GM18526 (cell line): ENCODE measurements around the gene TREX2.

Source experiments
- POLR2A ChIP-seq: IDR thresholded peaks from 3 replicates; pipeline ENCODE4 v1.6.1; 2011; ENCODE audit not compliant: insufficient read length; ENCODE audit errors: extremely low read depth

The TREX2 gene, protein sequence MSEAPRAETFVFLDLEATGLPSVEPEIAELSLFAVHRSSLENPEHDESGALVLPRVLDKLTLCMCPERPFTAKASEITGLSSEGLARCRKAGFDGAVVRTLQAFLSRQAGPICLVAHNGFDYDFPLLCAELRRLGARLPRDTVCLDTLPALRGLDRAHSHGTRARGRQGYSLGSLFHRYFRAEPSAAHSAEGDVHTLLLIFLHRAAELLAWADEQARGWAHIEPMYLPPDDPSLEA

DNA sequence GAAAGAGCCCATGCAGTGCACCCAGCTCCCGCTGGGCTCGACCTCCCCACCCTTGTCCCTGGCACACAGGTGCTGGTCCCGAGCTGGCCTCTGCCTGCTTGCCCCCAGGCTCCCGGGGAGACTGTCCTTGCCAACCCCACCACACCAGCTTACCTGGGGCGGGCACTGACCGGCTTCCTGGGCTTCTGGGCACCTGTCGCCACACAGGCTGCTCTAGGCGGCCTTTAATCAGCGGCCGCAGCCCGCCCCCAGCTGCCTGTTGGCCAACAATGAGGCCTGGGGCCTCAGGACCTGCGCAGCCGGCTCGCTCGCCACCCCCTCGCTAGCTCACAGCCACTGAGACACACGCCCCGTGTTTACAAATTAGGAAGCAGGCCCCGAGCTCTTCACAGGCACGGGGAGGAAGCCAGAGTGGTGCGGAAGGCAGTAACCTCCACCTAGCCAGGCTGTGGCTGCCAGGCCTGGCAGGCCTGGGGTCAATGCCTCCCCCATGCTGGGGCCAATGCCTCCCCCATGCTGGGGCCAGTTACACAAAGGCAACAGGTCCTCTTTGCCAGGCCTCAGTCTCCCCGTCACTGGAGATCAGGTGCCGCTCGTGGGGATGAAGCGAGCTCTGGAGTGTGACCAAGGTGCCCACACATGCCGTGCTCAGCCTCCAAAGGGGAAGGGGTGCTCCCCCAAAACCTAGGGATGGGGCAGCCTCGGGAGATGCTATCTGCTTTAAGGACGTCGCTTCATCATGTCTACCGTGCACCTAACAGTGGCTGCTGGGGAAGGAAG is at the start of gene TREX2:
Gene TREX2, minus strand, starts transcription at position 201 of the 780 bp plus-strand sequence. CDS start 626 bp downstream, outside the sequence.
- no peak for TF ChIP-seq POLR2A

DNA sequence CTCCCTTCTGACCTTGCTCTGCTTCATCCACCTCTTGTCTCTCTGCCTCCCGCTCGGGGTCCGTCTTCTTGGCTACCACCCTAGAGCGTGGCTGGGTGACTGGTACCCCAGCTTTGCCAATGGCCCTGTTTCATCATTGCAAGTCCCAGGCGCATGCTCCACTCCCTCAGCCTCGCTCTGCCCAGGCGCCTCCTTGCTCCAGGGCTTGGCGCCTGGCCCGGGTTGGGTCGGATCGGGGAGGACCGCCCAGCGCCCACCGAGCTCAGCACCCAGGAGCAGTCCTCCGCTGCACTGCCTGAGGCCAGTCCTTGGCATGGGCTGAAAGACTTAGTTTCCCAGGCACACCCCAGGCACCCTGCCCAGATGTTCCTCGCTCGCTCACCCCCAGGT is 49.5 kb upstream of the TREX2 start:
- TF ChIP-seq POLR2A: no peak

DNA sequence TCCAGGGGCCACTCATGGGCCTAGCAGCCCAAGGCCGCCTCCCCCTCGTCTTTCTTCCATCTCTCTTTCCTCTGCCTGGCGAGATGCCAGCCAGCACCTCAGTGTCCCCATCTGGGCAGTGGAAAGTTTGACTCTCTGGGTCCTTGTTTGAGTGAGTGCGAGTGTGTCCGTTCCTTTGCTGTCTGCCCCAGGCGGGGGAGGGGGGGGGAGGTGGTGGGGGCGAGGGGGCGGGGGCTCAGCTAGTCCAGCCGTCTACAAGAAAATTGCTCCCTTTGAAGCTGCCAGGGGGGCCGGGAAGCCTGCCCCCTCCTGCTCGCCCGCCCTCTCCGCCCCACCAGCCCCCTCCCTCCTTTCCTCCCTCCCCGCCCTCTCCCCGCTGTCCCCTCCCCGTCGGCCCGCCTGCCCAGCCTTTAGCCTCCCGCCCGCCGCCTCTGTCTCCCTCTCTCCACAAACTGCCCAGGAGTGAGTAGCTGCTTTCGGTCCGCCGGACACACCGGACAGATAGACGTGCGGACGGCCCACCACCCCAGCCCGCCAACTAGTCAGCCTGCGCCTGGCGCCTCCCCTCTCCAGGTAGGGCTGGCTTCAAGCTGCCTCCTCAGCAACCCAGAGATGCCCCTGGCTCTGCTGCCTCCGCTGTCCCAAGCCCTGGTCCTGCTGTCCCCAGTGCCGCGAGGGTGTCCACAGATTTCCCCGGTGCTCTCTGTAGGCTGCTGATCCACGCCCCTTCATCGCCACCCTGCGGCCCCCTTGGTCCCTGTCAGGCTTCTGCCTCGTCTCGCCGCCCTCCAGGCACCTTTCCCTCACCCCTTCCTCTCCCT is 48.9 kb upstream of the TREX2 start, which contains the start of gene BGN:
Gene BGN, plus strand, starts transcription at position 440 of the 821 bp plus-strand sequence. CDS start 9,652 bp downstream, outside the sequence.
- no peak for TF ChIP-seq POLR2A

DNA sequence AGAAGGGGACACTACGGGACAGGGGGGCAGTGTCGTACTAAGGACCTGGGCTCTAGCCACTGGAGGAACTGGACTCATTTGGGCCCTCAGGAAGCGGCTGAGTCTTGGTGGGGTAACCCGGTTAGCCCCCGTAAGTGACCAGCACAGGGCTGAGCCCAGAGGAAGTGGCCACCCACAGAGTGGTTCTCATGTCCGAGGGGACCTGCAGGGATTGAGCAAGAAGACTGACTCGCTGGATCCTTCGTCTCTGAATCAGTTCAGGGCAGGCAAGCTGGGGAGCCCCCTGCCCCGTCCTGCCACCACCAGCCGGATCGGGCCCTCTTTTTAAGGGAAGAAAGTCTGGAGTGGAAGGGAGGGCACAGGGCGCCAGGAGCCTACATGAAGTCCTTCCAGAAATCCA is 48.2 kb upstream of the TREX2 start:
- no peak for TF ChIP-seq POLR2A

DNA sequence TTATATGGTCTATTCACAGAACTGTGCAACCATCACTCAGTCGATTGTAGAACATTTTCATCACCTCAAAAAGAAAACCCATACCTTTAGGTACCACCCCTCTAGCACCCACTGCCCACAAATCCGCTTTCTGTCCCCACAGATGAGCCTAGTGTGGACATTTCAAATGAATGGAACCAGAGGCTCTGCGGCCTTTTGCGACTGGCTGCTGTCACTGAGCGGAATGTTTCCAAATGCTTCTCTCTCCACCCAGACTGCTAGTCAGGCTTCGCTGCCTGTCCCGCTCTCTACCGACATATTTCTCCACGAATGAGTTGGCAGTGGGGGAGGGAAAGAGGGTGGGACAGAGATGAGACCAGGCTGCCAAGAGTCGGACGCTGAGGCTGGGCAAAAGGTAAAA is 47.2 kb upstream of the TREX2 start:
- TF ChIP-seq POLR2A: no peak

DNA sequence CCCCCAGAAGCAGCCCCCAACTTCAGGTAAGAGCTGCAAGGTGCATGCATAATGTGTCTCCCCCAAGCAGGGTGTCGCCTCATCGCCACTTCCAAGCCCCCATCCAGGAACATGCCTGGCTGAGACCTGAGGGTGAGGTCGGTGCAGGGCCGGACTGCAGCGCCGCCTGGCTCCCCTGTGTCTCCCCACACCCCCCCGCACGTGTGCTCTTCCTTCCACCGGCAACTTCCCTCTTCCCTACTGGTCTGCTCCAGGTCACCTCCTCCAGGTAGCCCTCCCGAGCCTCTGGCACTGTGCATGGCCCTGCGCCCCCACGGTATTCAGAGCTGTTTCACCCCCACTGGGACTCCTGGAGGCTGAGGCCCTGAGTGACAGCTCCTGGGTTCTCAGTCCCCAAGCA is 46.7 kb upstream of the TREX2 start:
- no peak for TF ChIP-seq POLR2A

- TF ChIP-seq POLR2A: no peak
Observed at GRCh38 chrX:153491918-153492317, 46.1 kb upstream of the TREX2 start.

DNA sequence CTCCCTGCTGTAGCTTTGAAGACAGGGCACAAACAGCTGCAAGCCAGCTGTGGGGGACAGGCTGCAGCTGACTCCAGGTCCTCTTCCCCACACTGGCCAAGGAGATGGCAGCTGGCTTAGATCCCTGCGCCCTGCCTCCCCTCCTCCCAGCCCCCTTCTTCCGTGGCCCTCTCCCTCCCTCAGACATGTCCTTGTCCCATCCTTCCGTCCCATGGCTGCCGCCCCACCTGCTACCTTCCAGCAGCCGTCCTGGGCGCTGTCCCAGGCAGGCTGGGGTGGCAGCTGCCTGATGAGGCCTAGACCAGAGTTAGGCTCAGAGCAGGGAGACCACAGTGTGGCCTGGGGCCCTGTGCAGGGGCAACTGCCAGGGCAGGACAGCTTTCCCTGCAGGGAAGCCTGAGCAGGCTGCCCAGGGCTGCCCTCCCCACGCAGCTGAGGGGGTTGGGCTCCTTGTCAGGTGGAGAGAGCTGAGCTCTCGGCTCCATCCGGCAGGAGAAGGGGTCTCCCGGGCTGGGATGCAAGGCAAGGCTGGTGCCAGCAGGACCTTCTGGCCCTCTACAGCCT is 45.6 kb upstream of the TREX2 start:
- no peak for TF ChIP-seq POLR2A

DNA sequence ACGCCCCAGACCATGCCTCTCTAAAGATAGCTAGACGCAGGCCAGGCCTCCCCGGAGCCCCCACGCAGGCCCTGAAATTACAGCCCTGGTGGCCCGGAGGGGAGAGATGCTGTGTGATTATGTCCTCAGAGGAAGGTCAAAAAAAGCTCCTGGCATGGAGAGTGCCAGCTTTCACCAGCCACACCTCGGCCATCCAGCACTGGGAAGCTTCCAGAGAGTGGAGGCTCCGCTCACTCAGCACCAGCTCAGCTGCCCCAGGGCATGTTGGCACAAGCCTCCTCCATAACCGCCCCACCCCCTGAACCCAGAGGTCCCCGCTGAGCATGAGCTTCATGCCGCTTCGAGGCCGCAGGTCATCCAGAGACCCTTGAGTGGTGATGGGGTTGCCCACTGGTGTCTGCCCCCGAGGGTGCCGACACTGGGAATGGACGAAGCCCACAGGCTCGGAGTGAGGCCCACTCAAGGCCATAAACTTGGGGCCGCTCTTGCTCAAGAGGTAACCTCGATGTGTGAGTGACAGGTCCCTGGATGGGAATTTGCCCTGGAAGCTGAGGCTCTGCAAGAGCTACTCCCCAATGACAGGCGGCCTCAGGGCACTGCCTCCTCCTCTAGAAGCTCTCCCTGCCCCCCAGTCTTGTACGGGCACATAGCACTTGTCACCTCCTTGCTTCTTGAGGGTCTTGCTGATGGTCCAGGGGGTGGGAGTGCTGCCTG is 44.5 kb upstream of the TREX2 start:
- no peak for TF ChIP-seq POLR2A

DNA sequence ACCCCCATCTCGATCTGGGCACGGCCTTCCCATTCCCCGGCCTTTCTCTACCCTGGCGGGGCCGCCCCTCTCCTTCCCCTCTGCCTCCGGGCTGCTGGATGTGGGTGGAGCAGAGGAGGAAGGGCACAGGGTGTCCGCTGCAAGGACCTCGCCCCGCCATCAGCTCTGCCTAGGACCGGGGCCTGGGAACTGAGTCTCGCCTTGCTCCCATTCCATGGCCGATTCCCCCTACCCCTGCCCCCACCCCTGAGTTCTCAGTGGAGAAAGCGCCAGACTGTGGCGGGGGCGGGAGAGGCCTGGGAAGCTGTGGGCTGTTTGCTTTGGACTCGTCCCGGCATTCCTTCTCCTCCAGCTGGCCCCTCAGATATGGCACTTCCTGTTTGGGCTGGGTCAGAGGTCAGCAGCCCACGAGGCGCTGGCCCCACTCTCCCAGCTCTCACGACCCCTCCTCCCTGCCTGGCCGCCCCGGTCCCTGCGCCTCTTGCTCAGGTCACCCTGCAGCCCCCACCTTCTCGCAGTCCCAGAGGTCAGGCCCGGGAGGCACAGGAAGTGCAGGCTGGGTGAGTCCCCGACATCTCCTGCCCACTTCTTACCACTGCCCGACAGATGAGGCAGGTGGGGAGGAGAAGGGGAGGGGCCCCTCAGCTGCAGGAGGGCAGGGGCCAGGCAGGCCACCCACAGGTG is 42.5 kb upstream of the TREX2 start:
- no peak for TF ChIP-seq POLR2A

- TF ChIP-seq POLR2A: no peak
Observed at GRCh38 chrX:153487590-153488071, 41.8 kb upstream of the TREX2 start.

DNA sequence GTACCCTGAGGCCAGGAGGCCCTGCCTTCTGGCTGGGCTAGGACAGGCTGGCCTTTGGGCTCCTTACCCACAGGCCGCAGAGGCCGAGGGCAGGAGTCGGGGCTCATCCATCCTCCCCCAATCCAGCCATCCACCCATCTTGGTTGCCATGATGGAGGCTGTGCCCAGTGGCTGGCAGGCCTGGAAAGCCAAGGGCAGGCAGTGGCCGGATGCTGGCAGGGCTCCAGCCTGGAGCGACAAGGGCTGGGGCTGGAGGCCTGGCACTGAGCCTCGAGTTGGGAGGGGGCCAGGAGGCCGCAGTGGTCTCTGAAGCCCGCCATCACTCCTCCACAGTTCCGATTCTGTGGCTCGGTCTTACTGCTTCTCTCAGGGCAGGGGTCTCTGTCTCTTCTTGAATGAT is 40.3 kb upstream of the TREX2 start:
- no peak for TF ChIP-seq POLR2A

DNA sequence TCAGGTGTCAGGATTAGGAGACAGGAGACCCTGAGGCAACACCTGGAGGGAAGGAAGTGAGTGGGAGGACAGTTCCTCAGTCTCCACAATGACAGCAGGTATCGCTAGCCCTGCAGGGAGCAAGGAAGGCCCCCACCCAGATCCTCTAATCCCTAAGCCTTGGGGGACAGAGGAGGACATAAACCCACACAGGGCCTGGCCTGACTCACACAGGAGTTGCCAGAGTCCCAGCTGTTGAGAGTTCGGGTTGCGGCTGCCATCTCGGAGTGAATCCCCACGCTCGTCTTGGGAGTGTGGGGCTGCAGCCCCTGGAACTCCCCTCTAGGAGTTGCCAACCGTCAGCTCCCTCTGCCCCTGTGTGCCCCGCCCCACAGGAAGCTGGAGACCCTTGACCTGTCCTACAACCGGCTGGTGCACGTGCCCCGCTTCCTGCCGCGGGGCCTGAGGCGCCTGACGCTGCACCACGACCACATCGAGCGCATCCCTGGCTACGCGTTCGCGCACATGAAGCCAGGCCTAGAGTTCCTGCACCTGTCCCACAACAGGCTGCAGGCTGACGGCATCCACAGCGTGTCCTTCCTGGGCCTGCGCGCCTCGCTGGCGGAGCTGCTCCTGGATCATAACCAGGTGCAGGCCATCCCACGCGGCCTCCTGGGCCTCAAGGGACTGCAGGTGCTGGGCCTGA is 39.7 kb upstream of the TREX2 start:
- TF ChIP-seq POLR2A: no peak
